Activated CD4-positive, alpha-beta memory T cell treated with anti-CD3 and anti-CD28 coated beads, Interleukin-2, amount 10 ng/mL, durations not matched to agents 7 days and 5 days (primary cell): Measurements from ENCODE around the gene PGA3. TPM values are rescaled to one million over a fixed set of nuclear protein-coding genes. Genes with fewer than 3 reads are reported as not detected.
"Not testable (repeated sequence)": the region's sequence is repeated elsewhere in the genome, so short reads cannot be mapped to it uniquely, and the experiment has no call there.

ENCODE experiments used
- CTCF ChIA-PET: fragments of 350-600 bp; sonication (Branson Sonifier 250); formaldehyde crosslinking; loops from one replicate; lab custom pipeline; 2021; ENCODE audit warnings: antibody characterized with exemption, inconsistent platforms; lab: Charles Lee
- POLR2A ChIA-PET: fragments of 350-600 bp; sonication (Branson Sonifier 250); formaldehyde crosslinking; loops from one replicate; lab custom pipeline; 2021; ENCODE audit warnings: antibody characterized with exemption; lab: Charles Lee
- DNase-seq: peaks from one replicate; pipeline ENCODE4 v3.0.0-alpha.2; 2020
- H3K27ac Mint-ChIP-seq: one replicate; pipeline ENCODE4 v1.8.0; 2021; ENCODE audit warnings: mild to moderate bottlenecking, mixed read lengths
- H3K27me3 Mint-ChIP-seq: one replicate; pipeline ENCODE4 v1.8.0; 2021; ENCODE audit warnings: mixed read lengths
- H3K36me3 Mint-ChIP-seq: one replicate; pipeline ENCODE4 v1.8.0; 2021; ENCODE audit warnings: low read depth, mixed read lengths
- H3K4me1 Mint-ChIP-seq: one replicate; pipeline ENCODE4 v1.8.0; 2021; ENCODE audit warnings: mixed read lengths
- H3K4me3 Mint-ChIP-seq: one replicate; pipeline ENCODE4 v1.8.0; 2021; ENCODE audit warnings: mild to moderate bottlenecking, mixed read lengths
- H3K9me3 Mint-ChIP-seq: one replicate; pipeline ENCODE4 v1.8.0; 2021; ENCODE audit warnings: mixed read lengths
- total RNA-seq, 2 experiments: library from RNA; stranded (reverse); gene quantifications; one replicate each; pipeline ENCODE4 v1.2.3, GENCODE V29; 2021

Gene PGA3
- total RNA-seq, 2 experiments from 2014 or later, result not detected

GRCh38 chr11:61198948-61199523 is 4.3 kb upstream of the PGA3 start:
- H3K27ac Mint-ChIP-seq, result no peak overlapping the region
- no peak overlapping the region for H3K4me3 Mint-ChIP-seq
- H3K27me3 Mint-ChIP-seq, result peaks cover 31% of the 10 kb centered on the region
- DNase-seq, result no peak
- peaks cover 4% of the 10 kb centered on the region for H3K4me1 Mint-ChIP-seq
- H3K9me3 Mint-ChIP-seq, result peaks cover 5% of the 10 kb centered on the region
- CTCF ChIA-PET, result no interaction called here
- POLR2A ChIA-PET, result no interaction called here
- H3K36me3 Mint-ChIP-seq, result no peaks in the 10 kb centered on the region

GRCh38 chr11:61201476-61201875 is 1.8 kb upstream of the PGA3 start:
- DNase-seq, result no peak
- no peaks in the 10 kb centered on the region for H3K36me3 Mint-ChIP-seq
- no peak overlapping the region for H3K4me3 Mint-ChIP-seq
- ChIA-PET POLR2A (no interaction called here), CTCF (interaction anchor here (0.9 to 1.2 kb wide), 2 partner anchors 13 to 14 kb away, joined by 3 to 5 read pairs; no protein-coding TSS in a partner anchor)
- H3K9me3 Mint-ChIP-seq, result peaks cover 5% of the 10 kb centered on the region
- no peak overlapping the region for H3K27ac Mint-ChIP-seq
- peaks cover 4% of the 10 kb centered on the region for H3K4me1 Mint-ChIP-seq
- peaks cover 23% of the 10 kb centered on the region for H3K27me3 Mint-ChIP-seq

- CTCF ChIA-PET, POLR2A ChIA-PET, DNase-seq: not testable (repeated sequence)
Observed at GRCh38 chr11:61203873-61204272, 558 bp downstream of the PGA3 start.

GRCh38 chr11:61204502-61205059 is 1.3 kb downstream of the PGA3 start:
- H3K4me1 Mint-ChIP-seq, H3K36me3 Mint-ChIP-seq, H3K27ac Mint-ChIP-seq, POLR2A ChIA-PET, H3K4me3 Mint-ChIP-seq, DNase-seq, H3K9me3 Mint-ChIP-seq, CTCF ChIA-PET: not testable (repeated sequence)
- H3K27me3 Mint-ChIP-seq, result peaks cover 18% of the 10 kb centered on the region

More at GRCh38 chr11:61203873-61204272, 558 bp downstream of the PGA3 start:
- not testable (repeated sequence) for H3K9me3 Mint-ChIP-seq, H3K4me1 Mint-ChIP-seq, H3K36me3 Mint-ChIP-seq, H3K4me3 Mint-ChIP-seq, H3K27ac Mint-ChIP-seq
- H3K27me3 Mint-ChIP-seq, result peaks cover 18% of the 10 kb centered on the region

GRCh38 chr11:61207636-61208310 is 4.5 kb downstream of the PGA3 start:
- H3K27ac Mint-ChIP-seq, H3K27me3 Mint-ChIP-seq, POLR2A ChIA-PET, H3K4me3 Mint-ChIP-seq, H3K4me1 Mint-ChIP-seq, CTCF ChIA-PET, DNase-seq, H3K36me3 Mint-ChIP-seq, H3K9me3 Mint-ChIP-seq: not testable (repeated sequence)

- H3K27me3 Mint-ChIP-seq, H3K4me3 Mint-ChIP-seq, H3K36me3 Mint-ChIP-seq, H3K9me3 Mint-ChIP-seq, H3K27ac Mint-ChIP-seq, CTCF ChIA-PET, H3K4me1 Mint-ChIP-seq, DNase-seq, POLR2A ChIA-PET: not testable (repeated sequence)
Observed at GRCh38 chr11:61210629-61211028, 7.3 kb downstream of the PGA3 start.

- POLR2A ChIA-PET, CTCF ChIA-PET, H3K4me1 Mint-ChIP-seq, H3K27ac Mint-ChIP-seq, H3K36me3 Mint-ChIP-seq, H3K9me3 Mint-ChIP-seq, H3K27me3 Mint-ChIP-seq, DNase-seq, H3K4me3 Mint-ChIP-seq: not testable (repeated sequence)
Observed at GRCh38 chr11:61211327-61211952, 8.1 kb downstream of the PGA3 start.

- H3K4me3 Mint-ChIP-seq, H3K36me3 Mint-ChIP-seq, H3K27me3 Mint-ChIP-seq, DNase-seq, H3K27ac Mint-ChIP-seq, H3K9me3 Mint-ChIP-seq, POLR2A ChIA-PET, H3K4me1 Mint-ChIP-seq, CTCF ChIA-PET: not testable (repeated sequence)
Observed at GRCh38 chr11:61212202-61212601, 8.9 kb downstream of the PGA3 start.

GRCh38 chr11:61213711-61214324 is 10.5 kb downstream of the PGA3 start:
- H3K36me3 Mint-ChIP-seq, CTCF ChIA-PET, H3K4me3 Mint-ChIP-seq, DNase-seq, H3K27ac Mint-ChIP-seq, POLR2A ChIA-PET, H3K9me3 Mint-ChIP-seq, H3K4me1 Mint-ChIP-seq, H3K27me3 Mint-ChIP-seq: not testable (repeated sequence)

GRCh38 chr11:61218306-61218705 is 15.0 kb downstream of the PGA3 start:
- H3K27ac Mint-ChIP-seq, H3K9me3 Mint-ChIP-seq, H3K4me3 Mint-ChIP-seq, H3K4me1 Mint-ChIP-seq, H3K36me3 Mint-ChIP-seq, POLR2A ChIA-PET, H3K27me3 Mint-ChIP-seq, DNase-seq, CTCF ChIA-PET: not testable (repeated sequence)

GRCh38 chr11:61219016-61219415 is 15.7 kb downstream of the PGA3 start:
- H3K36me3 Mint-ChIP-seq, H3K4me1 Mint-ChIP-seq, CTCF ChIA-PET, H3K27me3 Mint-ChIP-seq, H3K27ac Mint-ChIP-seq, POLR2A ChIA-PET, H3K9me3 Mint-ChIP-seq, DNase-seq, H3K4me3 Mint-ChIP-seq: not testable (repeated sequence)

- H3K4me3 Mint-ChIP-seq, H3K36me3 Mint-ChIP-seq, CTCF ChIA-PET, H3K9me3 Mint-ChIP-seq, H3K27me3 Mint-ChIP-seq, H3K27ac Mint-ChIP-seq, H3K4me1 Mint-ChIP-seq, DNase-seq, POLR2A ChIA-PET: not testable (repeated sequence)
Observed at GRCh38 chr11:61222047-61222446, 18.7 kb downstream of the PGA3 start, which contains the start of gene PGA4. Gene PGA4, plus strand, starts transcription at chr11:61222347. Its CDS starts 54 bp downstream, at chr11:61222401.

GRCh38 chr11:61222692-61223091 is 19.4 kb downstream of the PGA3 start:
- H3K9me3 Mint-ChIP-seq, H3K27ac Mint-ChIP-seq, CTCF ChIA-PET, H3K4me3 Mint-ChIP-seq, H3K27me3 Mint-ChIP-seq, POLR2A ChIA-PET, DNase-seq, H3K36me3 Mint-ChIP-seq, H3K4me1 Mint-ChIP-seq: not testable (repeated sequence)
